Stimulated activated CD4-positive, alpha-beta T cell treated with anti-CD3 and anti-CD28 coated beads, Interleukin-12 subunit alpha, Interleukin-12 subunit beta, amount 100 ng/mL, for 4 hours (primary cell): ENCODE measurements around the gene GABBR2.
"Not testable (repeated sequence)": the region's sequence is repeated elsewhere in the genome, so short reads cannot be mapped to it uniquely, and the experiment has no call there.

Source experiments
- DNase-seq: peaks from one replicate; pipeline ENCODE4 v3.0.0-alpha.2; 2020

GABBR2 gene

DNA sequence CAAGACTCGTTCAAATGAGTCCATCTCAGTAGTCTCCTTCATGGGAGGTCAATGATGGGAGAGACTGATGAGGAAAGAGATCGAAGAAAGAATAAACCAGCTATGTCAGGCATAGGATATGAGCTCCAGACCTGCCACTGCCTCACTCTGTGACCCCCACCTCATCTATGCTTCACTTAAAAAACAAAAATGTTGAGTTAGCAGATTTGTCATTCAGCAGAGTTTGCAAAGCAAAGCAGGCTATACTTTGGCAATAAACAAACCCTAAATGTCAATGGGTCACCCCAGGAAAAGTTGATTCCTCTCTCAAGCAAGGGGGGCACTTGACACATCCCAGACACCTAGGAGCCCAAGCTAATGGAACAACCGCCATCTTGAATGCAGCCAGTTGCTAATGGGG lies 117.0 kb downstream of the GABBR2 start:
- no peak for DNase-seq

DNA sequence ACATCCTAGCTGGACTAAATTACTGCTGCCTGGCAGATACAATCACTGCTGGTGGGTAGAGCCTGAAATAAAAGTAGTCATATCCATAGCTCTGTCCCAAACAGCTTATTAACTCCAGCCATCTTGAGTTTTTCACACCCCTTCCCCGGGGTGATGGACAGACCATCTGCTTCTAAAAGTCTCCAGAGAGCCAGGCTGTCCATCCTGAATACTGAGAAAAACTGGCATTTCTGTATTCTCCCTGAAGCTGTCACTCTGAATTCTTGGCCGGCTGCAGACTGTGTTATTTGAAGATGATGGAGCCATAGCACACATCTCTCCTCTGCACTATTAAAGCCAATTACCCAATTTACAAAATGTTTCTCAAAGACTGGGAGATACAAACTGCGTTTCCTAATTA lies 118.6 kb downstream of the GABBR2 start:
- DNase-seq, result no peak

DNA sequence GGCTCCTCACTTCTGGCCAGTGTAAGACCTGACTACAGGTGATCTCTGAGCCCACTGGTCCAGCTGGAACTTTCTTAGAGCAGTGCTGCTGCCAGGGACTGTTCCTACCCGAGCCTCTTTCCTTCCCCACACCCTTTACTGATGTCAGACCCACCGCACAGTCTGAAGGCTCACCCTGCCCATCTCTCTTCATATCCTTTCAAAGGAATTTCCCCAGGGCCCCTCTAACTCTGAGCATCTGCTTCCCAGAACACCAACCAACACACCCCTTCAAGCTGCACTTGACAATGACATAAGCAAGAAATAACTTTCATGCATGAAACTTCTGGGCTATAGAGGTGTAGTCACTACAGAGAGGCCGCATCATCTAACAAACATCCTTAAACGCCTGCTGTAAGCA lies 119.6 kb downstream of the GABBR2 start:
- no peak for DNase-seq

DNA sequence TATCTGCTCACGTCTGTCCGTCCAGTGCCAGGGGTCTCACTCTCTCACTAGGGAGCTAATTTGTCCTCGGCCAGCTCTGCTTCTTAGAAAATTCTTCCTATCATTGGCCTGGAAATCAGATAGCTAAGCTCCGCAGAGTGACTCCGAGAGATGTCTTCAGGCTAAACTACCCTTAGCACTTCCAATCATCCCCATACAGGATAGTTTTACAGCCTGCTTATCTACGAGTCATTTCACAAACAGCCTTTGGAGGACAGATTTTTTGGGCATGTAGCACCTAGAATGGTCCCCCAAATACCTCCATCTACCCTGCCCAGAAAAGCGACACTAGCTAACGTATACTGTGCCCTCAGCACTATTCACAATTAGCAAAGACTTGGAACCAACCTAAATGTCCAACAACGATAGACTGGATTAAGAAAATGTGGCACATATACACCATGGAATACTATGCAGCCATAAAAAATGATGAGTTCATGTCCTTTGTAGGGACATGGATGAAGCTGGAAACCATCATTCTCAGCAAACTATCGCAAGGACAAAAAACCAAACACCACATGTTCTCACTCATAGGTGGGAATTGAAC lies 123.8 kb downstream of the GABBR2 start:
- not testable (repeated sequence) for DNase-seq

DNA sequence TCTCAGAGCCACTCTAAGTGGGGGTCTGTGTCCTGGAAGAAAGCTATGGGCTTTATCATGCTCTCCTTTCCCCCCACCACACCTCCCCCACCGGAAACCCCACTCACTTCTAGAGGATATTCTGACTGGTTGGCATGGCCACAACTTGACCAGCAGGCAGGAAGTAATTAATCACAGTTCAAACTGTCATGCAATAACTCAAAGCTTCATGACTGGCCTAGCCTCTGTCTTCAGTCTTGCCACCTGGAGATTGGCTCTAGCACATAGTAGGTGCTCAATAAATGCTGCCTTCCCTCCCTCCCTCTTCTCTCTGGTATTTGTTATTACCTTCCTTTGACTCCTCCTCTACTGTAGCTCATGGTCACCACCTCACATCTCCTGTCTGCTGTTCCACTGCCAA lies 124.7 kb downstream of the GABBR2 start:
- no peak for DNase-seq

DNA sequence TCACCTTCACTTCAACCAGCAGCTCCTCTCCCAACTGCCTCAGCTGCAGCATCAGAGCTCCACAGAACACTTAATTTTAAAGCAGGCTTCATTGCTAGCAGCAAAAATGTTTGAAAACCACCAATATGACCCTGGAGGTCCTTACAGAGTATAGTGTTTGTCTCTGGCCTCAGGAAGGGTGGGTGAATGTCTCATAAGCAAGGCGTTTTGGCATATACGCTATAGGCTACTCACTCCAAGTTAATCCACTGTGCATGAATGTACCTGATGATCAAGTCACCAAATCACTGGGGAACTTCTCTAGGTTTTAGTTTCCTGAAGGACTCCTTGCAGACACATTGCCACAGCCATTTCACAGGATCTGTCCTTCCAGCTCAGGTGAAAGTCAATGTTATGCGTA lies 125.3 kb downstream of the GABBR2 start:
- no peak for DNase-seq

DNA sequence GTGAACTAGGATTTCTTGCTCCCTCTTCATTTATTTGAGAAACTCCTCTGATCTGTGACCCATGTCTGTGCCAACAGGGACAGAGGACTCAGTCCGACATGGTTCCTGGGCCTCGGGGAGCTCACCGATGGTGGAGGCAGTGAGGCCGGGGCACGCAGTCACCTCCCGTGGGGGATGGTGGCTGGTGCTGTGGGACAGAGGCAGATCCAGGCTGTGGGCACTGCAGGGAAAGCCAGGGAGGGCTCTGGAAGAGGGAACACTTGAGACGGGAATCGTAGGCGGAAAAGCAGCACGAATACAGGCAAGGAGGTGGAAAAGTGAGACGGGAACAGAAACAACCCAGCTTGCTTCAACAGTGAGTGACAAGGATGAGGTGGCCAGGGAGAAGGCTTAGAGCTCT lies 127.8 kb downstream of the GABBR2 start:
- no peak for DNase-seq

DNA sequence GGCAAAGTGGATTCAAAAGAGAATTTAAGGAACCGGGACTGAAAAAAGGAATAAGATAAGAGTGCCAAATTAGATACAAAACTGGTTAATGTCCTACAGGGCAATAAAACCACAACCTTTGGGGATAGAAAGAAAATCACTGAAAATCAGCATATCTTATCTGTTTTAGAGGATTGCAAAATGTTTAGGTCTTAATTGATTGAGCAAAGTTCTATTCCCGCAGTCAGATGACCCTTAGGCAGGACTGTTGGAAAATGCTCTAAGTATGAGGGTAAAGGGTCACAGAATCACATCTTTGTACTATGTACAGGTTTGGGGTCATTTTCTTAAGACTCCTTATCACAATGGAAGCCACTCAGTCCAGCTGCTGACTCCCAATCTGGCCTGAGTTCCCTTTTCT lies 129.0 kb downstream of the GABBR2 start:
- DNase-seq, result no peak

DNA sequence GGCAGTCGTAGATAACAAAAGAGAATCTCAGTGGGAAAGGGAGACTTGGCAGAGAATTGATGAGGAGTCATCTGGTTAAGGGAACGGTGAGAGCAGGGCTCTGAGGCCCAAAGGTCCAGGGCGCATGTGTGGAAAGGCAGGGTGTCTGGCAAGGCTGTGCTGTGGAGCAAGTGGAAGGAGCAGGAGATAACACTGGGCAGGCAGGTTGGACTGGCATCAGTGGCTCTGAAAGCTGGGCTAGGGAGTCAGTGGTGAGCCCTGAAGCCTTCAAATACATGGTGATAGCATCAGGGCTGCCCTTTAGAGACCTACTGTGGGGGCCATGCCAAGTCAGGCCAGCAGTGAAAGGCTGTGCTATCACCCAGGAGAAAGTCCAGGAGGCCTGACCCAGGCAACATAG lies 131.3 kb downstream of the GABBR2 start:
- no peak for DNase-seq

DNA sequence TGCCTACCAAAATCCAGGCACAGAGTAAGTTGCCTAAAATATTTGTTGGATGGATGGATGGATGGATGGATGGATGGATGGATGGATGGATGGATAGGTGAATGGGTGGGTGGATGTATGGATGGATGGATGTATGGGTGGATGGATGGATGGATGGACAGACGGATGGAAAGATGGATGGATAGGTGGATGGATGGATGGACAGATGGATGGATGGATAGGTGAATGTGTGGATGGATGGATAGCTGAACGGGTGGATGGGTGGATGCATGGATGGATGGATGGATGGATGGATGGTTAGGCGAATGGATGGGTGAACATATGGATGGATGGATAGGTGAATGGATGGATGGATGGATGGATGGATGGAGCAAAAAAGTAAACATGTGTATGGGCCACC lies 131.9 kb downstream of the GABBR2 start:
- no peak for DNase-seq

DNA sequence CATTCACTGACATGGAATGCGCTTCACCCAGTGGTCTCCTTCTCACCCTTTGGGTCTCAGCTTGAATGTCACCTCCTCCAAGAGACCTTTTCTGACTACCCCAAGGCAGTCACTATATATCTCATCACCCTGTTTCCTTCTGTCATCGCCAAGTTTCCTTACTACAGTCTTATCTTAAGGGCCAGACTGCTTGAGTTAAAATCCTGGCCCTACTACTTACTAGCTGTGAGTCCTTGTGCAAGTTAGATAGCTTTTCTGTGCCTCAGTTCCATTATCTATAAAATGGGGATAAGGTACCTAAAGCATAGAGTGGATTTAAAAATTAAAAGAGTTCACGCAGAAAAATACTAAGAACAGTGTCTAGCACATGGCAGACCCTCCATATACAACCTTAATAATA lies 132.4 kb downstream of the GABBR2 start:
- no peak for DNase-seq

DNA sequence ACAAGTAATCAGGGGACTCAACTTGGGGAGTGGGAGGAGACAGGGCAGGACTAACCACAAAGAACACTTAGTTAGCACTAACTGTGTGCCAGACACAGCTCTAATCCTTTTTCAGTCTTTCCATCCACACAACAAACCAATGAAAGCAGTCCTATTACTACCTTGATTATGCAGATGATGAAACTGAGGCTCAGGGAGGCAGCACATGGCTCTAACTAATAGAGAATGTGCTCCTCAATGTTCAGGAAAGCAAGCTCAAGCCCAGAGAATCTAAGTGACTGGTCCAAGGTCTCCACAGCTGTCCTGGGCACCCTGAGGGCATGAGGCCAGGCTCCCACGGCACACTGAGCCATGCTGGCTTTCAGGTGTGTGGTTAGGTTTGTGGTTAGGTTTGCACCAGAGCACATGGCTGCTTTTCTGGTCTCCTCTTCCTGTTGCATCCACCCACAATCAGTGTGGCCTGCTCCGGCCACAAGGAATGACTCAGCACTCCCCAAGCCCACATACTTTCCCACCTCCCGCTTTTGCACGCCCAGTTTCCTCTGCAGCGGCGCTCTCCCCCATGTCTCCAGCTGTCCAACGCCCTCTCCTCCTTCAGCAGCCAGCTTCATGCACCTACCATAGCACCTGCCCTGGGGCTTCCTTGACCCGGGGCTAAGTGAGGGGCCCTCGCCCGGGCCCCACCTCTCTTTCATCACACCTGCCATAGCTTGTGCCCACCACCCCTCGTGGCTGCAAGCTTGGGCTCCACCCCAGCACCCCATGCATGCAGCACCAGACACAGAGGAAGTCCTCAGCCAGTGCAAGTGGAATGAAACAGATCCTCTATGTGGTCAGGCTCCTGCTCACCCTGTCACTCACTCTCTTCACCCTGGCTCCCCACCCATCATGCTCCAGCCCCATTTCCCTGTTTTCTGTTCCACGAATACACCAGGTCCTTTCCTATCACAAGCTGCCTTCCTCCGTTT lies 133.1 kb downstream of the GABBR2 start:
- DNase-seq, result no peak

DNA sequence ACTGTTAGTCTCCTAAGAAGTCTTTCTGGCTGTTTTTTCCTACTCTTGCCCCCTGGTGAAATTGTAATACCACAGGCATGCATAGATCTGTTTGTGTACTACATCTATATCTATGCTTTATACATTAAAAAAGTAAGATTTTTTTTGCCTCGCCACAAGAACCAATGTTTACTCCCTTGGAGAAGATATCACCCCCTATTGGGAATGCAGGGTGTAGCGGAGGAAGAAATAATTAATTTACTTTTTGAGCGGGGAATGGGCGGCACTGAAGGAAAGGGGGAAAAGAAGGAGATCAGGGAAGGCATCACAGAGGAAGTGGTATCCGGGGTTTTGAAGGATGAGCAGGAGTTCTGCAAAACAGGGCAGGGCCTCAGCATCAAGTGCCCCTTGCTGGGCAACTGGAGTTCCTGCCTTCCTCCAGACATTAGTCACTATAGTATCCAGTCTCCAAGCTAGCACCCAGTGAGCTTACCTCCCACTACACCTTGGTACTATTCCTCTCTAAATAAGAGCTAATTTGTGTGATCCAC lies 134.9 kb downstream of the GABBR2 start:
- no peak for DNase-seq

DNA sequence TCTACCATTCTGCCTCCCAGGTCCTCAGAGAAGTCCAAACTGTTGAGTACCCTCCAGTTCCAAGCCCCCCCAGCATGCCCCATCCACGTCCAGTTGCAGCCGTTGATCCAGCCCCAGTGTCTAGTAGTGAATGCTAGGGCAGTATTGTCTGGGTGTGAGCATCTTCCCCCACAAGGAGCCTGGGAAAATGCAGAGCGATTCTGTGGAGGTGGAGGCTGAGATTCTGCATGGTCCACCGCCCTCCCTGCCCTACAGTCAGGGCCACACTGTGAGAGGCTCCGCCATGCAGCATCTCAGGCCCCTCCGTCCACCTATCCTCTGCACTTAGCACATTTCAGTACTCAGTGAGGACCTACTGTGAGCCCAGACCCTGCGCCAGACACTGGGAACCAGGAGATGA lies 135.9 kb downstream of the GABBR2 start:
- DNase-seq, result no peak

DNA sequence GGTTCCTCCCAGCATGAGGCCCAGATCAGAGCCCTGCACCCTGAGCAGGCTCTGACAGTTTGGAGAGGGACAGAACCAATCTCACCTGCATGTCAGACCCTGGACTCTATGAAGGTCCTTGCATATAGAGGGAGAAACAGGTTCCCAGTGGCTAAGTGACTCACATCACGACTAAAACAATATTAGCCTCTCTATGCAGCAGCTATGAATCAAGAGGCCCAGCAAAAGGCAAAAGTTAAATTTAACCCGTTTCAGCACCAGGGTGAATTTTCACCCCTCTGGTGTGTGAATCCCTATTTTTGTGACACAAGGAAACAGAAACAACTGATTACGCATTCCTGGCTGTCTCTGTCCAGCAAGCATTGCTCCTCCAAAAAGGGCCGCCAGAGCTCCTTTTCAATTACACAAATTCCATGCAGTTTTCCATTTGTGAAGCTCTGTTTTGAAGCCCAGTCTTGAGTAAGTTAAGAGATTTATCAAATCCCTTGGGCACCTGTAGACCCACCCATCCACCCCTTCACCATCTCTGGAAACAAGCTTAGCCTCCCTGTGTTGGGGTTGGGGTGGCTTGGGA lies 136.6 kb downstream of the GABBR2 start:
- no peak for DNase-seq

DNA sequence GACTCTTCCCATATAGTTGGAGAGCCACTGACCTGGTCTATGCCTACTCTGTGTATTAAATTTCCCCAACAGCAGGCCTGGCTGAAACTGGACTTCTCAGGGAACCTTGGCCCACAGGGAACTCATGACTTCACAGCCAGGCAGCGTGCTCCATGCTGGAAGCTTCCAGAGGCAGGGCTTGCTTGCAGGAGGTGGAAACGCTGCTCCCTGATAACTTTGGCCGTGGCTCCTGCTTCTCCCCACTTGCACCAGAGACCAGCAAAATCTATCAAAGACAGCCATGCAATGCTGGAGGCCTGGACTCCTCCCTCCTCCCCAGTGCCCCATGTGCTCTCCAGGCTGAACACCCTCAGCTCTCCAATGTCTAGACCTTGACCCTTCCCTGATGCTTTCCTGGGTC lies 137.1 kb downstream of the GABBR2 start:
- DNase-seq, result no peak

DNA sequence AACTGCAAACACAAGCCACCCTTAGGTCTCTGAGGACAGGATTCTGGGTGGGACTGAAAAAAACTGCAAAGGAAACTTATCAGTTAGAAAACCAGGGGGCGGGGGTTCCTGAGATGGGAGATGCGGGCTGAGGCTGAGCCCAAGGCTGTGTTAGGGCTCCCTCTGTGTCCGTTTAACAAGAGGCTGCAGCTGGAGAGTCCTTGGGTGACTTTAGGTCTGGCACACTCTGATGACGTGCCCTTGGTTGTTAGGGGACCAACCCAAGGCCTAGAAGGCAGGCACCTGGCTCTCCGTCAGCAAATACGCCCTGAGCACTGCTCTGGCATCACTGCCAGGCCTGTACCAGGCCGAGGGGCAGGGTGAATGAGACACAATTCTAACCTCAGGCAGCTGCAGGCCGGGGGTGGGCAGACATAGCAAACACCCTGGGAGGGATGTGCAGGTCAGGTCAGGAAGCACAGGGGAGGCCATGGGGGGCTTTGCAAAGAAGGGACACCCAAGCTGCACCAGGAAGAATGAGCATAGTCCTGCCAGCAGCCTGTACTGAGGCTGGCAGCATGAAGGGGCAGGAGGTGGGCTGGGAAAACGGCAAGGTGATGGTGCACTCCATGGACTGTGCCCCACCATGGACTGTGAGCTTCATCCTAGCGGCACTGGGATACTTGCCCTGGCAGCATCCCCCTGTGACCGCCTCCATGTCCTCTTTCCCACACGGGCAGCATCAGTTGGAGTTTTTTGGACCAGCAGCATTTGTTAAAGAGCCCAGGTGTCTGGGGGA lies 137.9 kb downstream of the GABBR2 start:
- no peak for DNase-seq

DNA sequence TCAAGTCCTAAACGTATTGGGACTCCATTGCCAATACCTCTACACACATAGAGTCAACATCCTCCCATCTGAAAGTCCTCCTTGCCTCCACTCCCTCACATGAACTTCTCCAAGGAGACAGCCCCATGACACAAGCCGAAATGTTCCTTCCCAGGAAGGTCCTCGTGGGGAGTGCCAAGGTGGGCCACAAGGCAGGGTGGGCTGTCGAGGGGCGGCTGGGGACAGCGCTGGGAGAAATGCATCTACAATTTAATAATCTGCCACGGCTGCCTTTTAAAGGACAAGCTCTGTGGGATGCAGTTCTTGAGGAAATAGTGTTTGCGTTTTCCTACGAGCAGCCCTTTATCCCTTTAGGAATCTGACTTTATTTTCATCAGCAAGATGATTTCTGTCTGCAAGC lies 138.7 kb downstream of the GABBR2 start:
- DNase-seq, result no peak

DNA sequence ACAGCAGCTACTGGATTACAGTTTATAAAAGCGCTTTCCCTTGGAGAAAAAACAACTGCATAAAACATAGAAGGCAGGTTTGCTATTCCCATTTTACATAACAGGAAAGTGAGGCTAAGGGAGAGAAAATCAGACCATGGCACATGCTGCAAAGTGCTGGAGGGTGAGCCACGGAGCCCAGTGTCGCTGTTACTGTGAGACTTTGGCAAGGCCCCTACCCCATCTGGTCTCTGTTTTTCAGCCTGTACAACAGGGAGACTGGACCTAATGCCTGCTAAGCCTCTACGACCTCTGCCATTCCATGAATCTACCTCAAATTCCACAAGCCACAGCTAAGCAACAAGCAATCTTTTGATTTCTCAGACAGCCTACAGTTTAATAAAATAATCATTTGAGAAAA lies 139.2 kb downstream of the GABBR2 start:
- DNase-seq, result no peak

DNA sequence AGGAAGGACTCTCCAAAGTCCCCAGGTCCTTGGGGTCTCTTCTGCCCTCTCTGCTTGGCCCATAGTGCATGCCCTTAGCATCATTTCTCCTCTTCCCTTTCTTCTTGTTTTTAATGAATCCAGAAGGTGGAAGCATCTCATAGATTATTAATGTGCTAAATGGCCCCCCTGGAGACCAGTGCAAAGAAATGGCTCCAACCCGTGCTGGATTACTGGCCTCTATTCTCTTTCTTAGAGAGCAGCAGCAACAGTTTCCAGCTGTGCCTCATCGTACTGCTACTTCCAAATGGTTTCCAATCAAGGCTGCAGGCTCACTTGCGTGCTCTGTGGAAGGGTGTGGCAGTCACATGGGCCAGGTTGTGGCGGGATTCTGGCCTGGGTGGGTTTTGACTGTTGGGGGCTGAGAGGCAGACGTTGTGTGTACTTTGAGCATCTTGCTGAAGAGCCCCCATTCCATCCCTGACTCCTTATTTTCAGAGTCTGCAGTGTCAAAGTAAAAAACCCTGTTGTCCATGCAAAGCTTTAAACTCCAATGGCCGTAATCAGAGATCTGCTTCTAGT lies 139.7 kb downstream of the GABBR2 start:
- DNase-seq, result no peak

DNA sequence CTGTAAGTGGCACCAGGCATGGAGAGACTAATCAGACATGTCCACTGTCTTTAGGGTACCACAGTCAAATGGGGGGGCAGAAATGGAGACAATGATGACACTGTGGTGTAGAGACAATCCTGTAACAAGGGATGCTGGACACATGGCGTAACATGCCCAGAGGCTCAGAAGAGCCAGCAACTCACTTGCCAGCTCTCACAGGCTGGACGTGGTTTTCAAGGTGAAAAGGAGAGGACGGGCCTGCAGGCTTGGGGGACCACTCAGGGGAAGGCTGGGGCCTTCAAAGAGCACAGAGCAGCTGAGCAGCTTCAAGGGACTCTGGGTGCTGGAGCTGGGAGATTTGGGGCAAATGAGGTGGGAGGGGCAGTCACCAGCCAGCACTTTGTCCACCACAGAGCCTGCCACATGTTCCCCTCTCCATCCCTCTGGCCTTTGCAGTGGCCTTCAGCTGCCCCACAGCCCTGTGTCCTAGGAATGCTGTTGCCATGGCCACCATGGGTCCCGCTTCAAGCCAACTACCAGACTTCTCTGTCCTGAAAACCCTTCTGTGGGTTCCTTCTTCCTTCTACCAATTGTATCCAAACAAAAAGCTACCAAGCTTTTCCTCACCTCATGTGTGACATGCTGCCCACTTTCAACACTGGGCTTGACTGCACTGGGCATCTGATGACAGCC lies 140.4 kb downstream of the GABBR2 start:
- no peak for DNase-seq

DNA sequence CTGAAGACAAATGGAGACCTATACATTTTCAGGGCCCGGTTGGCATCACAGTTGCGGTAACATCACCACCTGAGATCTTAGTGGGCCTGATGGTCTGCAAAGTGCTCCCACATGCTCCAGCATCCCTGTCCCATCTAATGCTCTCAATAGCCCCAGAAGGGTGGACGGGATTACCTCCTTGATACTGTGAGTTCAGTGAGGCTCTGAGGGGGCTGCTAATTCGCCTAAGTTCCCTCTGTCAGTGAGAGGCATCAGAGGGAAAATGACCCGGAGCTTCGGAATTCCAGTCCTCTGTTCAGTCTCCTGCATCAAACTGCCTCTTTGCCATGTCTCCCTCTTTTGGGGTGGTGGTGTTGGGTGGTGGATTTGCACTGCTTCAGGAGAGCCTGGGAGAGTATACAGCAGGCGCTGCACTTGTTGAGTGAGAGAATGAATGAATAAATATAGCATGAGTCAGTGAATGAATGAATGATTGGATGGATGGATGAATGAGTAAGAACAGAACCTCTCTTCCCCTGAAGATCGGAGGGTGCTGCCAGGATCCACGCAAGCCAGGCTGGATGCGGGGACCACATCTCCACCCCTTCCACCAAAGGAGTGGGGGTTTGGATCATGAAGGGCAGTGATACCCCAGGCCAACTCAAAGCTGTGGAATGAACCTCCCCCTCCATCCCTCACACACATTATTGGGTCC lies 141.0 kb downstream of the GABBR2 start:
- DNase-seq, result no peak
